Measurements from ENCODE around the gene PPP1R26.

DNA sequence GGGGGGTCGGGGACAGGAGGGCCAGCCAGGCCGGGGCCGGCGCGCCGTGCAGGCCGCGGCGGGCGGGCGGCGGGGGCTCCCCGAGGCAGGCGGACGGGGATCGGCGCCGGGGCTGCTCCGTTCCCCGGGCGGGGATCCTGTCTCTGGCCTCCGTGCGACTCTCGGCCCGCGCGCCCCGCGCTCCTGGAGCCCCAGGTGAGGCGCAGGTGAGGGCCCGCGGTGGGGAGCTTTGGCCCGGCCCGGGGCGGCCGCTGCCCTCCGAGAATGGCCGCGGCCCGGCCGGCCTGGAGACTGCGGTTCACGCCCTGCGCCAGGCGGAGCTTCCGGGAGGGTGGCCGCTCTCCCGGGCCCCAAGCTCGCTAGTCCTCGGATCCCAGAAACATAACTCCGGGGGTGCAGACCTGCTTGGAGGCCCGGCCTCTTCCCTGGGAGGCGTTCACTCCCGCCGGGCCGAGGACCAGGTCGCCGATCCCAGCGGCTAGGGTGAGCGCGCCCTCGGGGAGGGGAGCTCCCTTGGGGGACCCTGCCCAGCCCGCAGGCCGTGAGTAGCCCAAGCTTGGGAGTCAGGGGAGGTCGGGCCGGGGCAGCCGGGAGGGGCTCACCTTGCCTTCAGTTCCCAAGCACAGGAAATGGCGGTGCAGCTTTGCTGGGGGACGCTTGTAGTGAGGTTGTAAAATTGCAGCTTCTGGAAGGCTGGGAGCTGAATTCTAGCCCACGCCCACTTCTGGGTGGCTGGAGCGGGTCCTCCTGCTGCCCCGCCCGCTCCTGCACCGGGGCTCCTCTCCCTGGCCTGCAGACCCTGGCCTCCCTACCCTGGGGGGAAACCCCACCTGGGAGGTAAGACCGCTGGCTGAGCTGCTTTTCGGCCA is 723 bp downstream of the PPP1R26 start:
- TF ChIP-seq POLR2A (IDR thresholded peaks at IDR 0.05; ENCODE audit: low read length) (no peak), GATA1 (IDR thresholded peaks at IDR 0.05; ENCODE audit: low read depth, low read length) (no peak)

Data from erythroblast (primary cell).